B cell (primary cell): ENCODE data around the gene PTPRM. TPM values are rescaled to one million over a fixed set of nuclear protein-coding genes. Genes with fewer than 3 reads are reported as not detected.

ENCODE experiments used
- ATAC-seq: fragments of 200-7000 bp; cut with Tn5 transposase; one replicate; pipeline ENCODE4 v1.10.0; 2021; ENCODE audit warnings: low read depth, mild to moderate bottlenecking, moderate number of reproducible peaks, moderate library complexity
- CTCF ChIA-PET: fragments of 350-600 bp; sonication (Branson Sonifier 250); formaldehyde crosslinking; loops from one replicate; lab custom pipeline; 2021; ENCODE audit warnings: antibody characterized with exemption, inconsistent platforms; lab: Charles Lee
- POLR2A ChIA-PET: fragments of 350-600 bp; sonication (Branson Sonifier 250); formaldehyde crosslinking; loops from one replicate; lab custom pipeline; 2021; ENCODE audit warnings: antibody characterized with exemption; lab: Charles Lee
- DNase-seq: peaks from one replicate; pipeline ENCODE4 v3.0.0; 2013
- H2AFZ ChIP-seq: 2 replicates; pipeline ENCODE4 v1.6.1; 2012; ENCODE audit warnings: mild to moderate bottlenecking, low read depth, low read length; ENCODE audit not compliant: insufficient read depth, poor library complexity, severe bottlenecking
- H3K27ac ChIP-seq, 2 donors: 1 replicate in 1 of 2; 2 replicates in 1 of 2; pipeline ENCODE4 v1.5.1; 2012 to 2013; ENCODE audit warnings: low read length in 2 of 2, mild to moderate bottlenecking in 2 of 2, moderate library complexity in 1 of 2
- H3K27me3 ChIP-seq, 4 experiments: fragments of 200-600 bp in 1 of 4; sonication (generic) in 1 of 4; replicated peaks in 1 of 4; 1 replicate in 2 of 4; 2 replicates in 2 of 4; pipeline versions ENCODE4 v1.6.1 to v1.7.0; 2013 to 2016; ENCODE audit warnings: low read length in 3 of 4, mild to moderate bottlenecking in 2 of 4, mixed read lengths in 1 of 4, moderate library complexity in 1 of 4; ENCODE audit not compliant: insufficient read depth in 4 of 4, control insufficient read depth in 3 of 4; ENCODE audit errors: control extremely low read depth in 1 of 4
- H3K36me3 ChIP-seq, 2 experiments: replicated peaks in 1 of 2; 1 replicate in 1 of 2; 2 replicates in 1 of 2; pipeline versions ENCODE4 v1.6.1 to v1.7.1; 2013; ENCODE audit warnings: low read length in 1 of 2; ENCODE audit not compliant: insufficient read depth in 2 of 2, control insufficient read depth in 1 of 2; ENCODE audit errors: control extremely low read depth in 1 of 2, extremely low read depth in 1 of 2
- H3K4me1 ChIP-seq, 2 donors: fragments of 200-600 bp in 1 of 2; sonication (generic) in 1 of 2; 1 replicate in 1 of 2; 2 replicates in 1 of 2; pipeline versions ENCODE4 v1.5.1 to v1.6.1; 2013 to 2017; ENCODE audit warnings: low read length in 2 of 2; ENCODE audit not compliant: control insufficient read depth in 2 of 2, insufficient read depth in 2 of 2
- H3K4me2 ChIP-seq: replicated peaks from 2 replicates; pipeline ENCODE3; 2012; ENCODE audit warnings: mild to moderate bottlenecking, low read depth, low read length; ENCODE audit not compliant: poor library complexity, severe bottlenecking
- H3K4me3 ChIP-seq, 5 experiments: fragments of 200-600 bp in 1 of 5; sonication (generic) in 1 of 5; 1 replicate in 3 of 5; 2 replicates in 2 of 5; pipeline versions ENCODE4 v1.5.1 to v1.7.0; 2011 to 2016; ENCODE audit warnings: low read length in 4 of 5, mild to moderate bottlenecking in 4 of 5, low read depth in 2 of 5, control low read depth in 1 of 5, moderate library complexity in 1 of 5; ENCODE audit not compliant: insufficient read depth in 1 of 5; ENCODE audit errors: control extremely low read depth in 1 of 5, extremely low read depth in 1 of 5
- H3K79me2 ChIP-seq: fragments of 200-600 bp; sonication (generic); one replicate; pipeline ENCODE4 v1.6.0; 2016; ENCODE audit warnings: low read length; ENCODE audit not compliant: control insufficient read depth, insufficient read depth
- H3K9ac ChIP-seq: fragments of 200-600 bp; sonication (generic); 2 replicates; pipeline ENCODE4 v1.6.1; 2017; ENCODE audit warnings: mild to moderate bottlenecking, low read length, moderate library complexity
- H3K9me3 ChIP-seq, 3 donors: one replicate each; pipeline versions ENCODE4 v1.6.1 to v1.7.1; 2013; ENCODE audit warnings: low read length in 2 of 3; ENCODE audit not compliant: control insufficient read depth in 2 of 3, insufficient read depth in 1 of 3; ENCODE audit errors: control extremely low read depth in 1 of 3
- H4K20me1 ChIP-seq: 2 replicates; pipeline ENCODE4 v1.6.0; 2012; ENCODE audit warnings: mild to moderate bottlenecking, low read length; ENCODE audit not compliant: insufficient read depth, control insufficient read depth, poor library complexity, severe bottlenecking
- H3K27ac Mint-ChIP-seq: one replicate; pipeline ENCODE4 v1.8.0; 2021; ENCODE audit warnings: mixed read lengths
- H3K27me3 Mint-ChIP-seq: one replicate; pipeline ENCODE4 v1.8.0; 2021; ENCODE audit warnings: mixed read lengths
- H3K4me1 Mint-ChIP-seq: one replicate; pipeline ENCODE4 v1.8.0; 2021; ENCODE audit warnings: mixed read lengths
- H3K4me3 Mint-ChIP-seq: one replicate; pipeline ENCODE4 v1.8.0; 2021; ENCODE audit warnings: mixed read lengths
- H3K9me3 Mint-ChIP-seq: one replicate; pipeline ENCODE4 v1.8.0; 2022; ENCODE audit warnings: mixed read lengths; ENCODE audit not compliant: insufficient read depth
- CTCF ChIP-seq: fragments of 200-600 bp; IDR thresholded peaks from one replicate; pipeline ENCODE4 v1.8.0; 2022; ENCODE audit warnings: antibody characterized with exemption, mild to moderate bottlenecking
- EZH2 ChIP-seq: IDR thresholded peaks from 2 replicates; pipeline ENCODE4 v1.6.1; 2012; ENCODE audit warnings: borderline replicate concordance, low read depth, mild to moderate bottlenecking, moderate library complexity, low read length; ENCODE audit not compliant: insufficient read depth, poor library complexity, severe bottlenecking
- WGBS: methylation state at CpG from one replicate; pipeline ENCODE4 v1.1.5; 2013; ENCODE audit warnings: missing lambda C conversion rate; ENCODE audit not compliant: insufficient coverage; 5-methylcytosine and 5-hydroxymethylcytosine counted together
- intact Hi-C: fragments of 100-400 bp; cut with micrococcal nuclease; formaldehyde crosslinking; loops from one replicate; pipeline ENCODE4 v1.10.0; 2022
- polyA plus RNA-seq: library from polyadenylated mRNA; depleted of rRNA; stranded (reverse); fragments of >200 nt; gene quantifications from 2 replicates; pipeline ENCODE4 v1.2.3, GENCODE V29; 2012
- total RNA-seq, 2 donors: library from RNA; stranded (reverse); fragments of 120-200 nt in 1 of 2; gene quantifications; 1 replicate in 1 of 2; 2 replicates in 1 of 2; pipeline versions ENCODE4 v1.2.3 to v1.2.4, GENCODE V29; 2013 to 2022

PTPRM gene
- total and polyA plus RNA-seq, 2 donors (not counting 1 experiment from before 2014, with no cell fraction given) = 0.20 to 0.89 TPM

- no peaks in the 10 kb centered on the region for H3K27me3 Mint-ChIP-seq
- no peak overlapping the region for H3K4me3 Mint-ChIP-seq
- peaks cover 0 to 5% (median 3%) of the 10 kb centered on the region in 3 donors for H3K9me3 ChIP-seq
- H3K36me3 ChIP-seq = no peaks in the 10 kb centered on the region
- no peak for ATAC-seq
- no peaks in the 10 kb centered on the region for H3K4me1 ChIP-seq
- DNase-seq = no peak
- no peaks in the 10 kb centered on the region for H3K4me1 Mint-ChIP-seq
- no peak overlapping the region for H3K4me2 ChIP-seq
- WGBS = no CpG with 5 or more reads among the region's 2 CpGs
- H3K9ac ChIP-seq = no peak overlapping the region
- H4K20me1 ChIP-seq = no peaks in the 10 kb centered on the region
- POLR2A ChIA-PET = no interaction called here
- H3K27ac Mint-ChIP-seq = no peak overlapping the region
- H3K27ac ChIP-seq = no peak overlapping the region
- peaks cover 6% of the 10 kb centered on the region for H3K9me3 Mint-ChIP-seq
- TF ChIP-seq CTCF (no peak), EZH2 (no peak)
- CTCF ChIA-PET = no interaction called here
- H3K79me2 ChIP-seq = no peaks in the 10 kb centered on the region
- no peak overlapping the region for H2AFZ ChIP-seq
- no peaks in the 10 kb centered on the region for H3K27me3 ChIP-seq
- H3K4me3 ChIP-seq = no peak overlapping the region
- intact Hi-C loops = no loop called here
Observed at GRCh38 chr18:7749510-7749981, 182.4 kb downstream of the PTPRM start.

GRCh38 chr18:7750095-7750663, 183.1 kb downstream of the PTPRM start:
- Mint-ChIP-seq H3K9me3 (peaks cover 6% of the 10 kb centered on the region), H3K4me3 (no peak overlapping the region), H3K27me3 (no peaks in the 10 kb centered on the region), H3K27ac (no peak overlapping the region), H3K4me1 (no peaks in the 10 kb centered on the region)
- POLR2A ChIA-PET = no interaction called here
- ATAC-seq (no peak), DNase-seq (no peak)
- intact Hi-C loops = no loop called here
- Histone ChIP-seq H4K20me1 (no peaks in the 10 kb centered on the region), H3K27me3 (no peaks in the 10 kb centered on the region), H2AFZ (no peak overlapping the region), H3K4me3 (no peak overlapping the region), H3K4me1 (no peaks in the 10 kb centered on the region), H3K9me3 (peaks cover 0 to 5% (median 3%) of the 10 kb centered on the region in 3 donors), H3K9ac (no peak overlapping the region), H3K4me2 (no peak overlapping the region), H3K36me3 (no peaks in the 10 kb centered on the region), H3K27ac (no peak overlapping the region), H3K79me2 (no peaks in the 10 kb centered on the region)
- TF ChIP-seq EZH2 (no peak), CTCF (no peak)
- WGBS = 38% methylated on average over 1 of the region's 6 CpGs
- CTCF ChIA-PET = no interaction called here
